HEK293T (cell line): Measurements from ENCODE around the gene ARHGEF7.

Experiments
- ARNT ChIP-seq: fragments of 450-650 bp; IDR thresholded peaks from 2 replicates; pipeline ENCODE4 v1.6.1; 2017; ENCODE audit warnings: mild to moderate bottlenecking
- BHLHE40 ChIP-seq: fragments of 450-650 bp; IDR thresholded peaks from 2 replicates; pipeline ENCODE4 v1.6.1; 2016; ENCODE audit warnings: mild to moderate bottlenecking, moderate library complexity, borderline replicate concordance
- CTBP1 ChIP-seq: fragments of 450-650 bp; IDR thresholded peaks from 2 replicates; pipeline ENCODE4 v1.6.1; 2016; ENCODE audit warnings: borderline replicate concordance
- ELF4 ChIP-seq: fragments of 450-650 bp; IDR thresholded peaks from 2 replicates; pipeline ENCODE4 v1.6.1; 2017; ENCODE audit warnings: antibody characterized with exemption
- FOXA1 ChIP-seq: fragments of 450-650 bp; IDR thresholded peaks from 2 replicates; pipeline ENCODE4 v1.6.1; 2016; ENCODE audit warnings: mild to moderate bottlenecking
- FOXM1 ChIP-seq: fragments of 450-650 bp; IDR thresholded peaks from 2 replicates; pipeline ENCODE4 v1.6.1; 2017; ENCODE audit warnings: mild to moderate bottlenecking, borderline replicate concordance
- HDGF ChIP-seq: fragments of 450-650 bp; IDR thresholded peaks from 2 replicates; pipeline ENCODE4 v1.6.1; 2017; ENCODE audit warnings: antibody characterized with exemption, borderline replicate concordance
- LEF1 ChIP-seq: fragments of 450-650 bp; IDR thresholded peaks from 2 replicates; pipeline ENCODE4 v1.6.1; 2017; ENCODE audit warnings: mild to moderate bottlenecking, borderline replicate concordance
- SP1 ChIP-seq: fragments of 450-650 bp; IDR thresholded peaks from 2 replicates; pipeline ENCODE4 v1.6.1; 2017
- SUZ12 ChIP-seq: fragments of 450-650 bp; IDR thresholded peaks from 2 replicates; pipeline ENCODE4 v1.6.1; 2016; ENCODE audit warnings: mild to moderate bottlenecking
- TARDBP ChIP-seq: fragments of 450-650 bp; IDR thresholded peaks from 2 replicates; pipeline ENCODE4 v1.6.1; 2016
- ZNF384 ChIP-seq: fragments of 450-650 bp; IDR thresholded peaks from 2 replicates; pipeline ENCODE4 v1.6.1; 2016

- TF ChIP-seq TARDBP (no peak), HDGF (no peak), FOXM1 (no peak), SP1 (no peak), BHLHE40 (no peak), FOXA1 (no peak), SUZ12 (no peak), ZNF384 (no peak), ELF4 (no peak), LEF1 (no peak), ARNT (no peak), CTBP1 (no peak)
These were observed 214.5 kb downstream of the ARHGEF7 start for GRCh38 chr13:111329641-111330040.
